ENCODE data around the gene CCL2.
A peak's percentile ranks its signal among the peaks of the same experiment; 100 is the strongest.

The CCL2 gene

GRCh38 chr17:34235389-34236028 is 19.6 kb upstream of the CCL2 start:
- no peak for TF ChIP-seq CTCF (IDR thresholded peaks at IDR 0.05; ENCODE audit: low read depth, low read length)
- in situ Hi-C loops (cut with HindIII; ENCODE audit: low sequenced_read_pairs): no loop called here
- H3K4me3 ChIP-seq (ENCODE audit: low read depth, low read length): no peak overlapping the region
- peak; percentile 22 for DNase-seq (ENCODE audit: low read depth, low spot score)

GRCh38 chr17:34236281-34236892 is 18.7 kb upstream of the CCL2 start:
- in situ Hi-C loops (cut with HindIII; ENCODE audit: low sequenced_read_pairs): no loop called here
- no peak for DNase-seq (ENCODE audit: low read depth, low spot score)
- TF ChIP-seq CTCF (IDR thresholded peaks at IDR 0.05; ENCODE audit: low read depth, low read length): no peak
- no peak overlapping the region for H3K4me3 ChIP-seq (ENCODE audit: low read depth, low read length)

GRCh38 chr17:34237458-34237857 is 17.6 kb upstream of the CCL2 start:
- H3K4me3 ChIP-seq (ENCODE audit: low read depth, low read length): no peak overlapping the region
- in situ Hi-C loops (cut with HindIII; ENCODE audit: low sequenced_read_pairs): no loop called here
- DNase-seq (ENCODE audit: low read depth, low spot score): no peak
- no peak for TF ChIP-seq CTCF (IDR thresholded peaks at IDR 0.05; ENCODE audit: low read depth, low read length)

GRCh38 chr17:34241062-34241461 is 14.0 kb upstream of the CCL2 start:
- in situ Hi-C loops (cut with HindIII; ENCODE audit: low sequenced_read_pairs): no loop called here
- H3K4me3 ChIP-seq (ENCODE audit: low read depth, low read length): no peak overlapping the region
- no peak for TF ChIP-seq CTCF (IDR thresholded peaks at IDR 0.05; ENCODE audit: low read depth, low read length)
- no peak for DNase-seq (ENCODE audit: low read depth, low spot score)

GRCh38 chr17:34242587-34243363 is 12.3 kb upstream of the CCL2 start:
- no peak for DNase-seq (ENCODE audit: low read depth, low spot score)
- in situ Hi-C loops (cut with HindIII; ENCODE audit: low sequenced_read_pairs): no loop called here
- no peak for TF ChIP-seq CTCF (IDR thresholded peaks at IDR 0.05; ENCODE audit: low read depth, low read length)
- H3K4me3 ChIP-seq (ENCODE audit: low read depth, low read length): no peak overlapping the region

GRCh38 chr17:34243364-34244320 is 11.4 kb upstream of the CCL2 start:
- H3K4me3 ChIP-seq (ENCODE audit: low read depth, low read length): no peak overlapping the region
- in situ Hi-C loops (cut with HindIII; ENCODE audit: low sequenced_read_pairs): no loop called here
- no peak for DNase-seq (ENCODE audit: low read depth, low spot score)
- TF ChIP-seq CTCF (IDR thresholded peaks at IDR 0.05; ENCODE audit: low read depth, low read length): no peak
